Nephron progenitor cell (in vitro differentiated cells): ENCODE data around the gene SKIDA1.
A peak's percentile ranks its signal among the peaks of the same experiment; 100 is the strongest.

ENCODE experiments used
- DNase-seq: peaks from one replicate; pipeline ENCODE4 v3.0.0; 2021
- H3K27ac Mint-ChIP-seq: 2 replicates; pipeline ENCODE4 v1.8.0; 2021; ENCODE audit warnings: mild to moderate bottlenecking, moderate library complexity, mixed read lengths
- H3K27me3 Mint-ChIP-seq: 2 replicates; pipeline ENCODE4 v1.8.0; 2021; ENCODE audit warnings: mild to moderate bottlenecking, low read depth, mixed read lengths; ENCODE audit not compliant: poor library complexity
- H3K36me3 Mint-ChIP-seq: 2 replicates; pipeline ENCODE4 v1.8.0; 2021; ENCODE audit warnings: low read depth, mixed read lengths
- H3K4me1 Mint-ChIP-seq: 2 replicates; pipeline ENCODE4 v1.8.0; 2021; ENCODE audit warnings: mixed read lengths
- H3K4me3 Mint-ChIP-seq: 2 replicates; pipeline ENCODE4 v1.8.0; 2021; ENCODE audit warnings: mild to moderate bottlenecking, moderate library complexity, mixed read lengths
- H3K9me3 Mint-ChIP-seq: 2 replicates; pipeline ENCODE4 v1.8.0; 2021; ENCODE audit warnings: mild to moderate bottlenecking, moderate library complexity, mixed read lengths
- TF ChIP-seq, protein P1 (sequence below): fragments of 200-600 bp; sonication (generic); IDR thresholded peaks from 2 replicates; pipeline ENCODE4 v1.5.0; 2021; ENCODE audit warnings: antibody characterized with exemption

The SKIDA1 gene

DNA sequence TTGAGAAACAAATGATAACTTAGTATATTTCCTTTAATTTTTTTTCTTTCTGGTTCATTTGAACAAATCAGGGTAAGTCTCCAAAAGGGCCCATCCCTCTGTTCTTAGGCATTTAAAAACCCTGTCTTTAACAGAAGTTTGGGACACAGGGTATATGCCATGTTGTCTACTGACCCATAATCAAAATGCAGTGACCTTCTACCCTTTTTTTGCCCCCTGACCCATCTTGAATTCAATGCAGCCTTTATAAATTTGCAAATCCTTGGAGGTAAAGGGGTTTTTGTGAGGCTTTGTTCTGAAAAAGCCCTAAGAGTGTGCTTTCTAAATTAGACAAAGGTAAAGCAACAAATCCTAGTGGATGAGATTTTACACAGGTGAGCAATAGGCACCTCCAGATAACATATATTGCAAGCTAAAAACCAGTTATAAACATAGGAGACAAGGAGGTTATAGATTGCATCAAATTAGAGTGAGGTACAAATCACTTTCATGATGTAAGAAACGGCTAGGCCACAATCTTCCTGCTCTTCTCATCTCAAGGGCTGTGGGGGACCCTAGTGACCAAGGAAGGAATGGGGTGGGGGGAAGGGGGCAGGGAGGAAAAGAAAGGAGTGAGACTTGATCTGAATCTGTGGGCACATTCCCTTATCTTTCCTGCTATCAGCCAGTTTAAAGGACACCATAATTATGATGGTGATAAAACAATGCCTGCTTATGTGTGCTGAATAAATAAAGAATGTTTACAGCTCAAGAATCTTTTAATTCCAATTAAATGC lies 2.7 kb downstream of the SKIDA1 start:
- peak overlapping the region; percentile 99 for H3K27ac Mint-ChIP-seq
- no peaks in the 10 kb centered on the region for H3K9me3 Mint-ChIP-seq
- TF ChIP-seq, protein P1, sequence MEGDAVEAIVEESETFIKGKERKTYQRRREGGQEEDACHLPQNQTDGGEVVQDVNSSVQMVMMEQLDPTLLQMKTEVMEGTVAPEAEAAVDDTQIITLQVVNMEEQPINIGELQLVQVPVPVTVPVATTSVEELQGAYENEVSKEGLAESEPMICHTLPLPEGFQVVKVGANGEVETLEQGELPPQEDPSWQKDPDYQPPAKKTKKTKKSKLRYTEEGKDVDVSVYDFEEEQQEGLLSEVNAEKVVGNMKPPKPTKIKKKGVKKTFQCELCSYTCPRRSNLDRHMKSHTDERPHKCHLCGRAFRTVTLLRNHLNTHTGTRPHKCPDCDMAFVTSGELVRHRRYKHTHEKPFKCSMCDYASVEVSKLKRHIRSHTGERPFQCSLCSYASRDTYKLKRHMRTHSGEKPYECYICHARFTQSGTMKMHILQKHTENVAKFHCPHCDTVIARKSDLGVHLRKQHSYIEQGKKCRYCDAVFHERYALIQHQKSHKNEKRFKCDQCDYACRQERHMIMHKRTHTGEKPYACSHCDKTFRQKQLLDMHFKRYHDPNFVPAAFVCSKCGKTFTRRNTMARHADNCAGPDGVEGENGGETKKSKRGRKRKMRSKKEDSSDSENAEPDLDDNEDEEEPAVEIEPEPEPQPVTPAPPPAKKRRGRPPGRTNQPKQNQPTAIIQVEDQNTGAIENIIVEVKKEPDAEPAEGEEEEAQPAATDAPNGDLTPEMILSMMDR: no peak
- H3K36me3 Mint-ChIP-seq: no peaks in the 10 kb centered on the region
- peaks cover 65% of the 10 kb centered on the region for H3K4me1 Mint-ChIP-seq
- no peaks in the 10 kb centered on the region for H3K27me3 Mint-ChIP-seq
- no peak for DNase-seq
- peak overlapping the region; percentile 95 for H3K4me3 Mint-ChIP-seq

DNA sequence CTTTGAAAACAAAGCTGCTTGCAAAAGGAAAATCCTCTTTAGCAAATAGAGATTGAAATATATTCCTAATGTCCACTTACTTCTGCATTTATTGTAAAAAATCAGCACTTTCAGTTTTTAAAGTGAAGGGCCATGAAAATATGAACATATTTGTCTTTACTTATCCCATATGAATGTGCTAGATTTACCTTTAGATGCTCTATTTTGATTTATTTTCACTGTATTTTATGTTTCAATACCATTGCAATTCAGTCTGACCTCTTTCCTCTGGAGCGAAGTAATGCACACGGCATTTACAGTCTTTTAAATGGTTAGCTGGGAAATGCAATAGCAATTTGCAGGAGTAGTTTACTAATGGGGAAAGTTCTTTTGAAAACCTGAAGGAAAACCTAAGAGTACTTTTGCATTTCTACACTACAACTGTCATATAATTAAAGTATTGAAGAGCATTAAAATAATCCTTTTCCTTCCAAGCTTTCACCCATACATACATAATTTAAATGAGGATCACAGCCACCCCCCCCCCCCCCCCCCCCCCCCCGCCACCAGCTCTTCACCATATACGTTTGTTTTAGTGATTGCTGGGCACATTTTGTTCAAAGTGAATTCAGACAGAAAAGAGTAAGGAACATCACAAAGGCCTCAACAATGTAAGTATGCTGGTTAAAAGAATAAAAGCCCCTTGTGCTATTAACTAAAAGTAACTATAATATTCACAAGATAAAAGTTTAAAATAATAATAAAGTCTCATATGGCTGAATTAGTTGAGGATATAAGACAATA lies 3.5 kb downstream of the SKIDA1 start:
- Mint-ChIP-seq H3K9me3 (no peaks in the 10 kb centered on the region), H3K36me3 (no peaks in the 10 kb centered on the region), H3K4me3 (peak overlapping the region; percentile 95), H3K27me3 (no peaks in the 10 kb centered on the region), H3K27ac (peak overlapping the region; percentile 57), H3K4me1 (peaks cover 69% of the 10 kb centered on the region)
- TF ChIP-seq, protein P1: no peak
- no peak for DNase-seq

DNA sequence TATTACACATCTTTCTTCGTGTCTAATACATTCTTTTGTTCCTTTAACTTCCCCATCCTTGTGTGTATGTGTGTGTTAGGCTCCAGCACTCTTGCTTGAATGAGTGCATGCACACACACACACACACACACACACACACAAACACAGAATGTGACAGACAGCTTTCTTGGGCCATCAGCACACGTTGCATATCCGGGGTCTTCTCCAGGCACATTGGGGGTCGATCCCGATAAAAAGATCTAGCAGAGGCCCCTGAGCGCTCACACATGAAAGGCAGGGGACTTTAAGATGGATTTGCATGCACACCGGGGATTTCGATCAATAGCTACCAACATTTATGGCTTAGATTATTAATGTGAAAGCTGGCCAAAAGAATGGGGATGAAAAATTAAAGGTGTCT lies 4.5 kb downstream of the SKIDA1 start:
- no peak for DNase-seq
- Mint-ChIP-seq H3K27ac (peak overlapping the region; percentile 86), H3K27me3 (no peaks in the 10 kb centered on the region), H3K36me3 (peaks cover under 1% of the 10 kb centered on the region), H3K9me3 (no peaks in the 10 kb centered on the region), H3K4me3 (peak overlapping the region; percentile 95), H3K4me1 (peaks cover 69% of the 10 kb centered on the region)
- TF ChIP-seq, protein P1: no peak

DNA sequence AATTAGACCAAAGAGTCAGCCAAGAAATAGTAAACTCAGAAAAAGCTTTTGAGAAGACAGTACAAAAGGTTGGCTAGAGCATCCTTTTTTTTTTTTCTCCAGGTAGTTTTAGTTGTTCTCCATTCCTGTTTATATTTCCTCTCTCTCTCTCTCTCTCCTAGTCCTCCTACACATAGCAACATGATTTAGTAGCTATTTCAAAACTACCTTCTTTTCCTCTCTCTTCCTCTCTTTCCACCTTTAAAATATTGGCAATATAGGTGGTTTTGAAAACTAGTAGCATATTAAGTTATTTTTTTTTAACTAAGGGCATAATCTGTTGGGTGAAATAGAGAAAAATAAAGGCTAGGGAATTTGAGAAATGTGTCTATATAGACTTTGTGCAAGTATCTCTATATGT lies 5.0 kb downstream of the SKIDA1 start:
- TF ChIP-seq, protein P1: no peak
- Mint-ChIP-seq H3K9me3 (no peaks in the 10 kb centered on the region), H3K4me1 (peaks cover 72% of the 10 kb centered on the region), H3K27me3 (peaks cover 3% of the 10 kb centered on the region), H3K27ac (no peak overlapping the region), H3K36me3 (peaks cover 5% of the 10 kb centered on the region), H3K4me3 (peak overlapping the region; percentile 95)
- no peak for DNase-seq

DNA sequence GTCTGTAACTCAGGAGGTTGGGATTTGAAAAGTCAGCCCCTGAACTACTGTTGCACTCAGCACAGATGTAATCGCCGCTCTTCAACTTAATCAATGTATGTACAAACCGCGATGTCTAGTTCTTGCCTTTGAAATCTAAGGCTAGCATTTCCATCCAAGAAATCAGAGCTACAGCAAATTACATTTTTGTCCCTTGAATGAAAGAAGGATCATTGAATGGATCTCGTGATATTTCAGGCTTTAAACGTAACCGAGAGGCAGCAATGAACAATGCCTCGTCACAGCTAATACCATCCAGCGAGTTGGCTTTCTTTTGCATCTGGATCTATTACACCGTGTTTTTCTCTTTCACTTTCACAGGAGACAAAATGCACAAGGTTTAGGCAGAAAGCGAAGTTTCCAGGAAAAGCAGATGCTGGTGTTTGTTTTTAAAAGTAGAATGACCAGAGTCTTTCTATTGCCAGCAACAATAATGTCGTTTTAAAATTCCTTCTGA lies 5.5 kb downstream of the SKIDA1 start:
- H3K4me3 Mint-ChIP-seq: peak overlapping the region; percentile 95
- H3K36me3 Mint-ChIP-seq: peaks cover 8% of the 10 kb centered on the region
- TF ChIP-seq, protein P1: no peak
- no peak for DNase-seq
- H3K27ac Mint-ChIP-seq: peak overlapping the region; percentile 98
- H3K4me1 Mint-ChIP-seq: peaks cover 74% of the 10 kb centered on the region
- H3K9me3 Mint-ChIP-seq: no peaks in the 10 kb centered on the region
- H3K27me3 Mint-ChIP-seq: peaks cover 3% of the 10 kb centered on the region
